GM21786 (cell line): ENCODE measurements around the gene CA10.

Experiments used
- ATAC-seq: cut with Tn5 transposase; IDR thresholded peaks from one replicate; pipeline ENCODE4 v1.9.1; 2021; ENCODE audit not compliant: unreplicated experiment

The CA10 gene

GRCh38 chr17:51687887-51688286 lies 470.6 kb downstream of the CA10 start:
- no peak for ATAC-seq

GRCh38 chr17:51685287-51685909 lies 473.1 kb downstream of the CA10 start:
- ATAC-seq = no peak

GRCh38 chr17:51684214-51684613 lies 474.3 kb downstream of the CA10 start:
- no peak for ATAC-seq

GRCh38 chr17:51683291-51683690 lies 475.2 kb downstream of the CA10 start:
- ATAC-seq = no peak

GRCh38 chr17:51682115-51682514 lies 476.4 kb downstream of the CA10 start:
- ATAC-seq = no peak

- ATAC-seq = no peak
These were observed 480.6 kb downstream of the CA10 start for GRCh38 chr17:51677875-51678274.

GRCh38 chr17:51676691-51677487 lies 481.6 kb downstream of the CA10 start:
- ATAC-seq = no peak

GRCh38 chr17:51674579-51675255 lies 483.8 kb downstream of the CA10 start:
- no peak for ATAC-seq

- no peak for ATAC-seq
These were observed 485.4 kb downstream of the CA10 start for GRCh38 chr17:51673070-51673469.

- ATAC-seq = no peak
These were observed 486.4 kb downstream of the CA10 start for GRCh38 chr17:51672065-51672464.

GRCh38 chr17:51670899-51671298 lies 487.6 kb downstream of the CA10 start:
- no peak for ATAC-seq

GRCh38 chr17:51668963-51669246 lies 489.6 kb downstream of the CA10 start:
- no peak for ATAC-seq

GRCh38 chr17:51668155-51668962 lies 490.2 kb downstream of the CA10 start:
- no peak for ATAC-seq

GRCh38 chr17:51667706-51668083 lies 490.8 kb downstream of the CA10 start:
- ATAC-seq = no peak

- no peak for ATAC-seq
These were observed 491.4 kb downstream of the CA10 start for GRCh38 chr17:51666971-51667705.

GRCh38 chr17:51662204-51663056 lies 496.1 kb downstream of the CA10 start:
- no peak for ATAC-seq

- no peak for ATAC-seq
These were observed 497.1 kb downstream of the CA10 start for GRCh38 chr17:51661403-51661802.

GRCh38 chr17:51660266-51660665 lies 498.2 kb downstream of the CA10 start:
- no peak for ATAC-seq

- ATAC-seq = no peak
These were observed 501.3 kb downstream of the CA10 start for GRCh38 chr17:51657224-51657623.

- no peak for ATAC-seq
These were observed 504.6 kb downstream of the CA10 start for GRCh38 chr17:51653878-51654277.
